Measurements from ENCODE around the gene PARD3. TPM values are rescaled to one million over a fixed set of nuclear protein-coding genes. Genes with fewer than 3 reads are reported as not detected.

PARD3 gene
- total RNA-seq, 1 experiment from 2014 or later, result 46.3 TPM

GRCh38 chr10:34374356-34375045 lies 440.6 kb downstream of the PARD3 start:
- Histone ChIP-seq H3K9me3 (ENCODE audit: control insufficient read depth in 1 of 2, insufficient read depth in 1 of 2, low read depth in 1 of 2, low read length in 2 of 2) (peaks cover 0 to 6% of the 10 kb centered on the region in 2 experiments; a peak in 1 of 4 replicates), H3K4me2 (ENCODE audit: low read length) (no peak overlapping the region), H3K36me3 (ENCODE audit: control insufficient read depth in 1 of 2, insufficient read depth in 2 of 2, low read length in 2 of 2) (peaks cover 0 to 6% of the 10 kb centered on the region in 2 experiments; a peak in 1 of 4 replicates), H3K9ac (ENCODE audit: low read length) (no peak overlapping the region), H4K20me1 (ENCODE audit: insufficient read depth) (no peaks in the 10 kb centered on the region), H2AFZ (ENCODE audit: low read depth, low read length, poor library complexity, severe bottlenecking) (no peak overlapping the region), H3K27me3 (ENCODE audit: insufficient read depth, low read length) (no peaks in the 10 kb centered on the region), H3K4me1 (ENCODE audit: control insufficient read depth in 1 of 2, insufficient read depth in 2 of 2, low read length in 2 of 2) (no peaks in the 10 kb centered on the region), H3K27ac (ENCODE audit: low read depth, low read length) (no peak overlapping the region), H3K4me3 (replicated peaks in 1 of 2; ENCODE audit: low read depth in 1 of 2, low read length in 2 of 2) (no peak overlapping the region), H3K9me2 (ENCODE audit: insufficient read depth) (no peaks in the 10 kb centered on the region), H3K79me2 (ENCODE audit: insufficient read depth, low read length) (no peaks in the 10 kb centered on the region)
- POLR2A ChIA-PET, result no interaction called here
- RAD21 ChIA-PET (ENCODE audit: low non-redundant PET in 1 of 2, low total read pairs in 2 of 2, uncharacterized antibody in 2 of 2, unreplicated experiment in 2 of 2), result no interaction called here
- intact Hi-C loops (cut with micrococcal nuclease), result no loop called here
- TF ChIP-seq JUND (IDR thresholded peaks at IDR 0.05) (no peak), EGR1 (IDR thresholded peaks at IDR 0.05; ENCODE audit: low read depth) (no peak), SP1 (IDR thresholded peaks at IDR 0.05; ENCODE audit: low read depth) (no peak), POLR2A (IDR thresholded peaks at IDR 0.05; ENCODE audit: borderline replicate concordance, extremely low read depth, insufficient read depth, insufficient read length) (no peak), CEBPB (IDR thresholded peaks at IDR 0.05; ENCODE audit: low read depth) (no peak), ATF3 (IDR thresholded peaks at IDR 0.05) (no peak), MAX (IDR thresholded peaks at IDR 0.05) (no peak), YY1 (IDR thresholded peaks at IDR 0.05; ENCODE audit: extremely low read depth, insufficient replicate concordance, low read depth, low read length) (no peak), TCF7L2 (IDR thresholded peaks at IDR 0.05; ENCODE audit: borderline replicate concordance, extremely low read depth, insufficient read depth, insufficient read length) (no peak), REST (IDR thresholded peaks at IDR 0.05; ENCODE audit: low read depth) (no peak), ZBTB33 (IDR thresholded peaks at IDR 0.05; ENCODE audit: extremely low read depth, insufficient replicate concordance, low read length) (no peak), EZH2phosphoT487 (IDR thresholded peaks at IDR 0.05; ENCODE audit: borderline replicate concordance) (no peak), POLR2AphosphoS5 (IDR thresholded peaks at IDR 0.05; ENCODE audit: low read depth, low read length) (no peak), ZNF274 (IDR thresholded peaks at IDR 0.05; ENCODE audit: low read depth, low read length) (no peak), SRF (IDR thresholded peaks at IDR 0.05; ENCODE audit: low read depth) (no peak), ELF1 (IDR thresholded peaks at IDR 0.05; ENCODE audit: borderline replicate concordance, low read depth) (no peak)
- no TSS peak for BruUV-seq (replicated peaks)
- no peak for DNase-seq (ENCODE audit: low read depth, low spot score)
- ATAC-seq, result no peak
- CTCF ChIA-PET, result no interaction called here

Measured in HCT116 (cell line).